GM23248 (cell line): ENCODE measurements around the gene SOBP. TPM values are rescaled to one million over a fixed set of nuclear protein-coding genes. Genes with fewer than 3 reads are reported as not detected.

Experiments used
- DNase-seq: peaks from one replicate; pipeline ENCODE4 v3.0.0-alpha.2; 2015
- H2AFZ ChIP-seq: fragments of 200-600 bp; sonication (generic); 2 replicates; pipeline ENCODE4 v1.6.1; 2016; ENCODE audit warnings: antibody characterized with exemption
- H3F3A ChIP-seq: fragments of 200-600 bp; sonication (generic); 2 replicates; pipeline ENCODE4 v1.6.1; 2016; ENCODE audit warnings: mild to moderate bottlenecking, antibody characterized with exemption, mixed run types; ENCODE audit not compliant: insufficient read depth
- H3K27ac ChIP-seq: fragments of 200-600 bp; sonication (generic); 2 replicates; pipeline ENCODE4 v1.5.1; 2016; ENCODE audit warnings: mild to moderate bottlenecking
- H3K27me3 ChIP-seq: fragments of 200-600 bp; sonication (generic); replicated peaks from 2 replicates; pipeline ENCODE4 v1.6.1; 2016; ENCODE audit warnings: mild to moderate bottlenecking; ENCODE audit not compliant: insufficient read depth
- H3K36me3 ChIP-seq: fragments of 200-600 bp; sonication (generic); 2 replicates; pipeline ENCODE4 v1.6.1; 2016; ENCODE audit warnings: low read depth, mild to moderate bottlenecking
- H3K4me1 ChIP-seq: fragments of 200-600 bp; sonication (generic); 2 replicates; pipeline ENCODE4 v1.6.1; 2016; ENCODE audit warnings: mild to moderate bottlenecking; ENCODE audit not compliant: insufficient read depth
- H3K4me2 ChIP-seq: fragments of 200-600 bp; sonication (generic); one replicate; pipeline ENCODE4 v1.6.1; 2016; ENCODE audit warnings: mild to moderate bottlenecking; ENCODE audit not compliant: unreplicated experiment
- H3K4me3 ChIP-seq: fragments of 200-600 bp; sonication (generic); 2 replicates; pipeline ENCODE4 v1.5.1; 2016; ENCODE audit warnings: mild to moderate bottlenecking
- H3K79me2 ChIP-seq: fragments of 200-600 bp; sonication (generic); 2 replicates; pipeline ENCODE4 v1.6.1; 2016; ENCODE audit warnings: mild to moderate bottlenecking; ENCODE audit not compliant: insufficient read depth
- H3K9ac ChIP-seq: fragments of 200-600 bp; sonication (generic); 2 replicates; pipeline ENCODE4 v1.6.1; 2016; ENCODE audit warnings: mild to moderate bottlenecking
- H3K9me2 ChIP-seq: fragments of 200-600 bp; sonication (generic); 2 replicates; pipeline ENCODE4 v1.6.1; 2016; ENCODE audit warnings: mixed run types, mild to moderate bottlenecking, moderate library complexity; ENCODE audit not compliant: insufficient read depth
- H3K9me3 ChIP-seq: fragments of 200-600 bp; sonication (generic); one replicate; pipeline ENCODE4 v1.6.1; 2017; ENCODE audit warnings: low read depth
- H4K20me1 ChIP-seq: fragments of 200-600 bp; sonication (generic); 2 replicates; pipeline ENCODE4 v1.6.0; 2016; ENCODE audit not compliant: insufficient read depth
- EZH2 ChIP-seq: fragments of 200-600 bp; sonication (generic); IDR thresholded peaks from 2 replicates; pipeline ENCODE4 v1.6.1; 2018; ENCODE audit warnings: antibody characterized with exemption, mild to moderate bottlenecking; ENCODE audit not compliant: insufficient read depth, poor library complexity, severe bottlenecking
- EZH2phosphoT487 ChIP-seq: fragments of 200-600 bp; sonication (generic); IDR thresholded peaks from 2 replicates; pipeline ENCODE4 v1.6.1; 2018; ENCODE audit warnings: antibody characterized with exemption, moderate library complexity, mild to moderate bottlenecking, low read depth; ENCODE audit not compliant: insufficient read depth
- WGBS, 2 experiments: methylation state at CpG; one replicate each; pipeline ENCODE4 v1.1.6; 2015 to 2017; ENCODE audit warnings: low lambda C conversion rate in 2 of 2, low coverage in 1 of 2; ENCODE audit errors: missing lambda C conversion rate in 2 of 2; 5-methylcytosine and 5-hydroxymethylcytosine counted together
- in situ Hi-C: fragments of 300-500 bp; cut with MboI; formaldehyde crosslinking; loops from 2 replicates; pipeline ENCODE4 v1.15.0; 2020
- polyA plus RNA-seq: library from polyadenylated mRNA; unstranded; fragments of >200 nt; fragmentation: Nextera tagmentation; extraction: Ambion mirVana; gene quantifications from 2 replicates; pipeline ENCODE4 v1.2.1, GENCODE V29; 2016
- total RNA-seq: library from RNA; depleted of rRNA; stranded (reverse); fragments of >200 nt; shearing (Covaris generic); gene quantifications from 2 replicates; pipeline ENCODE4 v1.2.3, GENCODE V29; 2014

SOBP gene
- total and polyA plus RNA-seq, 2 experiments from 2014 or later, result 0.38 to 0.97 TPM

- Histone ChIP-seq H3K9me3 (no peaks in the 10 kb centered on the region), H3K27ac (no peak overlapping the region), H3K9ac (no peak overlapping the region), H2AFZ (no peak overlapping the region), H3K27me3 (no peaks in the 10 kb centered on the region), H3K4me1 (no peaks in the 10 kb centered on the region), H3K4me2 (no peak overlapping the region), H3K9me2 (no peaks in the 10 kb centered on the region), H3K4me3 (no peak overlapping the region), H3F3A (no peaks in the 10 kb centered on the region), H3K79me2 (no peaks in the 10 kb centered on the region), H3K36me3 (no peaks in the 10 kb centered on the region), H4K20me1 (no peaks in the 10 kb centered on the region)
- no peak for DNase-seq
- in situ Hi-C loops, result no loop called here
- 96 to 100% methylated on average over 1 of the region's 1 CpG for WGBS, 2 experiments
- TF ChIP-seq EZH2 (no peak), EZH2phosphoT487 (no peak)
These were observed 16.2 kb downstream of the SOBP start for GRCh38 chr6:107506145-107506544.

GRCh38 chr6:107509506-107509905, 19.6 kb downstream of the SOBP start:
- H3K4me3 ChIP-seq, result no peak overlapping the region
- no peaks in the 10 kb centered on the region for H3F3A ChIP-seq
- no peaks in the 10 kb centered on the region for H3K9me2 ChIP-seq
- H3K27me3 ChIP-seq, result no peaks in the 10 kb centered on the region
- H3K9ac ChIP-seq, result no peak overlapping the region
- no peak for DNase-seq
- no peaks in the 10 kb centered on the region for H3K9me3 ChIP-seq
- H4K20me1 ChIP-seq, result no peaks in the 10 kb centered on the region
- 83 to 84% methylated on average over 3 of the region's 3 CpGs for WGBS, 2 experiments
- in situ Hi-C loops, result no loop called here
- no peak overlapping the region for H2AFZ ChIP-seq
- no peaks in the 10 kb centered on the region for H3K36me3 ChIP-seq
- H3K79me2 ChIP-seq, result no peaks in the 10 kb centered on the region
- no peak overlapping the region for H3K27ac ChIP-seq
- no peaks in the 10 kb centered on the region for H3K4me1 ChIP-seq
- H3K4me2 ChIP-seq, result no peak overlapping the region
- TF ChIP-seq EZH2 (no peak), EZH2phosphoT487 (no peak)

- no peaks in the 10 kb centered on the region for H3K27me3 ChIP-seq
- no peaks in the 10 kb centered on the region for H3K79me2 ChIP-seq
- no peak overlapping the region for H3K4me2 ChIP-seq
- H3K4me1 ChIP-seq, result no peaks in the 10 kb centered on the region
- TF ChIP-seq EZH2, result no peak
- TF ChIP-seq EZH2phosphoT487, result no peak
- in situ Hi-C loops, result no loop called here
- no peaks in the 10 kb centered on the region for H3K9me2 ChIP-seq
- peaks cover 4% of the 10 kb centered on the region for H3K9me3 ChIP-seq
- H3F3A ChIP-seq, result no peaks in the 10 kb centered on the region
- H3K4me3 ChIP-seq, result no peak overlapping the region
- DNase-seq, result no peak
- H2AFZ ChIP-seq, result no peak overlapping the region
- no peaks in the 10 kb centered on the region for H4K20me1 ChIP-seq
- no peaks in the 10 kb centered on the region for H3K36me3 ChIP-seq
- no peak overlapping the region for H3K27ac ChIP-seq
- H3K9ac ChIP-seq, result no peak overlapping the region
- 94 to 96% methylated on average over 2 of the region's 2 CpGs for WGBS, 2 experiments
These were observed 20.2 kb downstream of the SOBP start for GRCh38 chr6:107510108-107510507.

GRCh38 chr6:107511511-107511993, 21.6 kb downstream of the SOBP start:
- DNase-seq, result no peak
- no peak overlapping the region for H3K9ac ChIP-seq
- WGBS, 2 experiments, result 22 to 30% methylated on average over 5 of the region's 5 CpGs
- in situ Hi-C loops, result no loop called here
- no peak overlapping the region for H3K27ac ChIP-seq
- H3K9me3 ChIP-seq, result peaks cover 7% of the 10 kb centered on the region
- peaks cover 4% of the 10 kb centered on the region; the same call in 1 of the 2 replicates for H3K9me2 ChIP-seq
- H3K79me2 ChIP-seq, result no peaks in the 10 kb centered on the region
- H3K4me1 ChIP-seq, result no peaks in the 10 kb centered on the region
- no peaks in the 10 kb centered on the region for H3K27me3 ChIP-seq
- H2AFZ ChIP-seq, result no peak overlapping the region
- TF ChIP-seq EZH2phosphoT487 (no peak), EZH2 (no peak)
- H3K36me3 ChIP-seq, result no peaks in the 10 kb centered on the region
- H3K4me2 ChIP-seq, result no peak overlapping the region
- H3K4me3 ChIP-seq, result no peak overlapping the region
- no peaks in the 10 kb centered on the region for H4K20me1 ChIP-seq
- H3F3A ChIP-seq, result no peaks in the 10 kb centered on the region

- Histone ChIP-seq H3K4me3 (no peak overlapping the region), H3K27me3 (no peaks in the 10 kb centered on the region), H3K4me1 (no peaks in the 10 kb centered on the region), H3K9ac (no peak overlapping the region), H3F3A (no peaks in the 10 kb centered on the region), H3K9me3 (peaks cover 7% of the 10 kb centered on the region), H3K79me2 (no peaks in the 10 kb centered on the region), H3K4me2 (no peak overlapping the region), H3K36me3 (no peaks in the 10 kb centered on the region), H4K20me1 (no peaks in the 10 kb centered on the region), H3K27ac (no peak overlapping the region), H2AFZ (no peak overlapping the region), H3K9me2 (peaks cover 4% of the 10 kb centered on the region; the same call in 1 of the 2 replicates)
- TF ChIP-seq EZH2 (no peak), EZH2phosphoT487 (no peak)
- in situ Hi-C loops, result no loop called here
- no peak for DNase-seq
- 90 to 91% methylated on average over 2 of the region's 2 CpGs for WGBS, 2 experiments
These were observed 23.3 kb downstream of the SOBP start for GRCh38 chr6:107513214-107513613.
